ENCODE data around the gene MSRB2.

MSRB2 gene

GRCh38 chr10:23048191-23048590 is 47.2 kb upstream of the MSRB2 start:
- Histone ChIP-seq H3K4me2 (ENCODE audit: low read length) (no peak overlapping the region), H3K4me3 (ENCODE audit: low read length) (no peak overlapping the region), H3K27ac (ENCODE audit: low read depth, low read length) (no peak overlapping the region), H3K9me3 (ENCODE audit: control insufficient read depth, insufficient read depth, low read length) (no peaks in the 10 kb centered on the region), H3K27me3 (ENCODE audit: control insufficient read depth, low read length) (peaks cover 7% of the 10 kb centered on the region; the same call in 1 of the 2 replicates), H3F3A (ENCODE audit: control insufficient read depth, insufficient read depth) (no peaks in the 10 kb centered on the region), H3K36me3 (ENCODE audit: control insufficient read depth, low read length) (no peaks in the 10 kb centered on the region), H3K4me1 (ENCODE audit: control insufficient read depth, low read length) (no peaks in the 10 kb centered on the region), H4K20me1 (ENCODE audit: control insufficient read depth, insufficient read depth, low read depth, low read length) (no peaks in the 10 kb centered on the region), H3K79me2 (ENCODE audit: control insufficient read depth, low read length) (no peaks in the 10 kb centered on the region), H3K9me2 (replicated peaks; ENCODE audit: control insufficient read depth, low read length) (no peaks in the 10 kb centered on the region)
- TF ChIP-seq EZH2phosphoT487 (IDR thresholded peaks at IDR 0.05; ENCODE audit: borderline replicate concordance, low read length) (no peak), CTCF (IDR thresholded peaks at IDR 0.05; ENCODE audit: low read depth, low read length, poor library complexity, severe bottlenecking) (no peak)

- Histone ChIP-seq H3F3A (ENCODE audit: control insufficient read depth, insufficient read depth) (no peaks in the 10 kb centered on the region), H3K36me3 (ENCODE audit: control insufficient read depth, low read length) (no peaks in the 10 kb centered on the region), H3K9me2 (replicated peaks; ENCODE audit: control insufficient read depth, low read length) (no peaks in the 10 kb centered on the region), H3K4me3 (ENCODE audit: low read length) (no peak overlapping the region), H3K79me2 (ENCODE audit: control insufficient read depth, low read length) (no peaks in the 10 kb centered on the region), H4K20me1 (ENCODE audit: control insufficient read depth, insufficient read depth, low read depth, low read length) (no peaks in the 10 kb centered on the region), H3K27ac (ENCODE audit: low read depth, low read length) (no peak overlapping the region), H3K4me1 (ENCODE audit: control insufficient read depth, low read length) (no peaks in the 10 kb centered on the region), H3K9me3 (ENCODE audit: control insufficient read depth, insufficient read depth, low read length) (no peaks in the 10 kb centered on the region), H3K4me2 (ENCODE audit: low read length) (no peak overlapping the region), H3K27me3 (ENCODE audit: control insufficient read depth, low read length) (peaks cover 8% of the 10 kb centered on the region; the same call in 1 of the 2 replicates)
- TF ChIP-seq CTCF (IDR thresholded peaks at IDR 0.05; ENCODE audit: low read depth, low read length, poor library complexity, severe bottlenecking) (no peak), EZH2phosphoT487 (IDR thresholded peaks at IDR 0.05; ENCODE audit: borderline replicate concordance, low read length) (no peak)
Observed at GRCh38 chr10:23051278-23051677, 44.1 kb upstream of the MSRB2 start.

GRCh38 chr10:23051855-23052331 is 43.5 kb upstream of the MSRB2 start:
- Histone ChIP-seq H3K27me3 (ENCODE audit: control insufficient read depth, low read length) (peaks cover 13% of the 10 kb centered on the region), H3K9me3 (ENCODE audit: control insufficient read depth, insufficient read depth, low read length) (no peaks in the 10 kb centered on the region), H3K36me3 (ENCODE audit: control insufficient read depth, low read length) (no peaks in the 10 kb centered on the region), H3K9me2 (replicated peaks; ENCODE audit: control insufficient read depth, low read length) (no peaks in the 10 kb centered on the region), H3K79me2 (ENCODE audit: control insufficient read depth, low read length) (no peaks in the 10 kb centered on the region), H3K4me1 (ENCODE audit: control insufficient read depth, low read length) (no peaks in the 10 kb centered on the region), H3F3A (ENCODE audit: control insufficient read depth, insufficient read depth) (no peaks in the 10 kb centered on the region), H3K4me3 (ENCODE audit: low read length) (no peak overlapping the region), H3K4me2 (ENCODE audit: low read length) (no peak overlapping the region), H3K27ac (ENCODE audit: low read depth, low read length) (no peak overlapping the region), H4K20me1 (ENCODE audit: control insufficient read depth, insufficient read depth, low read depth, low read length) (no peaks in the 10 kb centered on the region)
- TF ChIP-seq CTCF (IDR thresholded peaks at IDR 0.05; ENCODE audit: low read depth, low read length, poor library complexity, severe bottlenecking) (no peak), EZH2phosphoT487 (IDR thresholded peaks at IDR 0.05; ENCODE audit: borderline replicate concordance, low read length) (no peak)
